Activated T-helper 1 cell treated with anti-CD3 and anti-CD28 coated beads, Interleukin-2, amount 50 U/mL, for 16 hours (primary cell): ENCODE data around the gene GAA.

Experiments used
- DNase-seq, 2 donors: peaks; one replicate each; pipeline ENCODE4 v3.0.0-alpha.2; 2020; ENCODE audit warnings: low read depth in 1 of 2, low spot score in 1 of 2

GAA gene

GRCh38 chr17:80103449-80104085, 2.2 kb downstream of the GAA start:
- no peak for DNase-seq

GRCh38 chr17:80104321-80104955, 3.1 kb downstream of the GAA start:
- no peak for DNase-seq

- no peak for DNase-seq
These were observed 3.6 kb downstream of the GAA start for GRCh38 chr17:80104956-80105375.

- DNase-seq: no peak
These were observed 4.4 kb downstream of the GAA start for GRCh38 chr17:80105762-80106161.

GRCh38 chr17:80106176-80106575, 4.8 kb downstream of the GAA start:
- DNase-seq: no peak

GRCh38 chr17:80106751-80107150, 5.4 kb downstream of the GAA start:
- DNase-seq: no peak

GRCh38 chr17:80107231-80108021, 6.0 kb downstream of the GAA start:
- DNase-seq: no peak

GRCh38 chr17:80108036-80108971, 6.9 kb downstream of the GAA start:
- DNase-seq: no peak

GRCh38 chr17:80109066-80109660, 7.8 kb downstream of the GAA start:
- no peak for DNase-seq

- DNase-seq: no peak
These were observed 8.5 kb downstream of the GAA start for GRCh38 chr17:80109713-80110446.

GRCh38 chr17:80110447-80110812, 9.0 kb downstream of the GAA start:
- no peak for DNase-seq

GRCh38 chr17:80110927-80111701, 9.7 kb downstream of the GAA start:
- DNase-seq: no peak

GRCh38 chr17:80111702-80112470, 10.5 kb downstream of the GAA start:
- no peak for DNase-seq

GRCh38 chr17:80112471-80113032, 11.2 kb downstream of the GAA start:
- DNase-seq: no peak

GRCh38 chr17:80113033-80113484, 11.7 kb downstream of the GAA start:
- no peak for DNase-seq

- no peak for DNase-seq
These were observed 13.4 kb downstream of the GAA start for GRCh38 chr17:80114758-80115157.

GRCh38 chr17:80115159-80115558, 13.8 kb downstream of the GAA start:
- DNase-seq: no peak

GRCh38 chr17:80116276-80116920, 15.0 kb downstream of the GAA start:
- DNase-seq: no peak
